Subcutaneous adipose tissue (tissue), 4 donors: ENCODE results near the gene DNAH5. TPM values are rescaled to one million over a fixed set of nuclear protein-coding genes. Genes with fewer than 3 reads are reported as not detected.

Experiments used
- CTCF ChIP-seq: fragments of 450-650 bp; IDR thresholded peaks from one replicate; pipeline ENCODE4 v1.5.1; 2016; ENCODE audit warnings: low read depth, mild to moderate bottlenecking, control low read depth, antibody characterized with exemption, moderate library complexity
- total RNA-seq, 4 donors: library from RNA; depleted of rRNA; stranded (reverse); fragments of >200 nt; gene quantifications; one replicate each; pipeline ENCODE4 v1.1.0, GENCODE V29; 2016

Gene DNAH5
- total RNA-seq, 4 donors from 2014 or later, result under 0.01 to 1.1 (median 0.19) TPM

- no peak for TF ChIP-seq CTCF
Observed at GRCh38 chr5:13731121-13731628, 213.3 kb downstream of the DNAH5 start.

GRCh38 chr5:13708906-13709305, 235.6 kb downstream of the DNAH5 start:
- no peak for TF ChIP-seq CTCF

DNA sequence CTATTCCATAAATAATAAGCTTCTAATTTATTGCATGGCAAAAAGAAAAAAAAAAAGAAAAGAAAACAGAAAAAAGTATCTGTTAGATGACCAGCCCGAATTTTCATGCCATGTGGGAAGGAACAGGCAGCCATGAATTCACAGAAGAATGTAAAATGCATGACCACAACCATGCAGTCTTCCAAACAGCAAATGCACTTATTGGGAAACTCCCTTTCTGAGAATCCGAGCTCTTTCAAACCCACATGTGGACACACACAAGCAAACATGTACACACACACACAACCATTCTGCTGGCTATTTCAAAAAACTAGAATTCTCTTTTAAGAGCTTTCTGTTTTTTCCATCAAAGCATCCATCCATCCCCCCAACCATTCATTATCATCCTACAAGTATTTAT, 236.1 kb downstream of the DNAH5 start:
- no peak for TF ChIP-seq CTCF

DNA sequence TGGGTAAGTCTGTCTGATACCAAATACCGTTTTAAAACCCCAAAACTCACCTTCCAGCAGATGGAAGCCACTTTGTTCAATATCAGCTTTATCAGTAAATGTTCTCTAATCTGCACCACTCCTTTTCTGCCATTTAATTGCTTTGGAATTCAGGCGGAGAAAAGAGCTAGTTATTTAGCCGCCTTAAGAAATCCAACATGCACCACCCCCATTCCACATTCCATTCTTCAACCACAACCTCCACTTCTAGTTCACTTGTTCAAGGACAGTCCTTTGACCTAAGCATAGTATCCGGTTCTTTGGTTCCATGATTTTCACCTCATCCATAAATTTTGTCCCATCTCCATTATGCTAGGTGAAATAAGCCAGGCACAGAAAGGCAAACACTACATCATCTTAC, 240.1 kb downstream of the DNAH5 start:
- TF ChIP-seq CTCF, result no peak

- no peak for TF ChIP-seq CTCF
Observed at GRCh38 chr5:13700626-13701025, 243.9 kb downstream of the DNAH5 start.

DNA sequence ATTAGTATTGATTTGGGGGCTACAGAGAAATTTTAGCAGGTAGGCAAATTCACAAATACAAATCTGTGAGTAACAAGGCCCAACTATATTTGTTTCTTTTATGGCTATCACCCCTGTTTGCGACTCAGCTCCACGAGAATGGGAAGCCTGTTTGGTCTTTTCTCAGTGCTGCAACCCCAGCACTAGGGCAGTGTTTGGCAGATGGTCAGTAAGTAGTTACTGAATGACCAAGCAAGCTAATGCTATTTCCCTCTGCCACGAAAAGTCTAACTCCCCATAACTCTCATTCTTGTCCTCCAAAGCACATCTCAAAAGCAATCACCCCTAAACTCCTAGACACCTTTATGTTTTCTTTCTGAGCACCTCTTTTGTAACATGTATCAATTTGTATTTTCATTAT, 245.6 kb downstream of the DNAH5 start:
- no peak for TF ChIP-seq CTCF

GRCh38 chr5:13695076-13695712, 249.3 kb downstream of the DNAH5 start:
- TF ChIP-seq CTCF, result no peak
